IMR-90 (cell line): ENCODE measurements around the gene WNT16. TPM values are rescaled to one million over a fixed set of nuclear protein-coding genes. Genes with fewer than 3 reads are reported as not detected.

Experiments used
- ATAC-seq: fragments of 200-7000 bp; cut with Tn5 transposase; 2 replicates; pipeline ENCODE4 v1.9.1; 2020; ENCODE audit warnings: low read depth, mild to moderate bottlenecking, moderate library complexity
- Bru-seq: library from RNA; stranded (reverse); fragments of 400-500 nt; gene quantifications from one replicate; lab custom pipeline; 2021; lab: Mats Ljungman, UMichigan
- BruChase-seq, 2 experiments: library from RNA; stranded (reverse); fragments of 400-500 nt; gene quantifications; one replicate each; lab custom pipeline; 2021; lab: Mats Ljungman, UMichigan
- BruUV-seq: library from RNA; stranded (reverse); fragments of 400-500 nt; replicated peaks from 2 replicates; lab custom pipeline; 2021; lab: Mats Ljungman, UMichigan
- CTCF ChIA-PET: fragments of 300-600 bp; formaldehyde crosslinking; extraction: SDS; loops from one replicate; lab custom pipeline; 2021; ENCODE audit warnings: antibody characterized with exemption; lab: Yijun Ruan, JAX
- POLR2A ChIA-PET: fragments of 300-600 bp; sonication (Branson Sonifier 250); formaldehyde crosslinking; loops from one replicate; lab custom pipeline; 2022; ENCODE audit warnings: antibody characterized with exemption; ENCODE audit not compliant: unreplicated experiment; lab: Charles Lee
- DNase-seq: peaks from one replicate; pipeline ENCODE4 v3.0.0; 2013
- H2AFZ ChIP-seq: replicated peaks from 2 replicates; pipeline ENCODE3; 2013; ENCODE audit warnings: low read length, mild to moderate bottlenecking; ENCODE audit not compliant: poor library complexity
- H2AK5ac ChIP-seq: 2 replicates; pipeline ENCODE4 v1.6.1; 2013; ENCODE audit warnings: low read depth, low read length, inconsistent platforms
- H2AK9ac ChIP-seq: replicated peaks from 2 replicates; pipeline ENCODE3; 2013; ENCODE audit warnings: mild to moderate bottlenecking, low read depth, low read length, moderate library complexity; ENCODE audit not compliant: poor library complexity
- H2BK120ac ChIP-seq: 2 replicates; pipeline ENCODE4 v1.6.1; 2013; ENCODE audit warnings: low read depth, low read length, inconsistent platforms
- H2BK15ac ChIP-seq: 3 replicates; pipeline ENCODE4 v1.6.1; 2013; ENCODE audit warnings: low read depth, low read length, inconsistent platforms
- H2BK20ac ChIP-seq: 2 replicates; pipeline ENCODE4 v1.6.1; 2013; ENCODE audit warnings: low read depth, mild to moderate bottlenecking, inconsistent platforms, low read length, moderate library complexity
- H2BK5ac ChIP-seq: 2 replicates; pipeline ENCODE4 v1.6.1; 2013; ENCODE audit warnings: mild to moderate bottlenecking, low read depth, low read length, inconsistent platforms; ENCODE audit not compliant: poor library complexity, severe bottlenecking
- H3K14ac ChIP-seq: replicated peaks from 2 replicates; pipeline ENCODE4 v1.6.1; 2013; ENCODE audit warnings: low read depth, low read length, inconsistent platforms
- H3K18ac ChIP-seq: 2 replicates; pipeline ENCODE4 v1.6.1; 2013; ENCODE audit warnings: low read depth, low read length, control low read depth
- H3K23ac ChIP-seq: 2 replicates; pipeline ENCODE4 v1.6.1; 2013; ENCODE audit warnings: low read depth, low read length, inconsistent platforms
- H3K27ac ChIP-seq: 2 replicates; pipeline ENCODE4 v1.5.1; 2013; ENCODE audit warnings: mild to moderate bottlenecking, control low read depth, low read length; ENCODE audit not compliant: insufficient read depth
- H3K27me3 ChIP-seq: 2 replicates; pipeline ENCODE4 v1.6.1; 2013; ENCODE audit warnings: low read length; ENCODE audit not compliant: control insufficient read depth, insufficient read depth
- H3K36me3 ChIP-seq: 2 replicates; pipeline ENCODE4 v1.6.1; 2013; ENCODE audit warnings: low read length, mixed read lengths; ENCODE audit not compliant: control insufficient read depth, insufficient read depth
- H3K4ac ChIP-seq: 2 replicates; pipeline ENCODE4 v1.6.1; 2013; ENCODE audit warnings: low read depth, low read length, inconsistent platforms
- H3K4me1 ChIP-seq: 2 replicates; pipeline ENCODE4 v1.6.1; 2013; ENCODE audit warnings: low read length, mixed read lengths; ENCODE audit not compliant: control insufficient read depth, insufficient read depth
- H3K4me2 ChIP-seq: 2 replicates; pipeline ENCODE4 v1.6.1; 2013; ENCODE audit warnings: low read depth, mild to moderate bottlenecking, control low read depth, low read length, moderate library complexity
- H3K4me3 ChIP-seq: 2 replicates; pipeline ENCODE4 v1.5.1; 2013; ENCODE audit warnings: low read depth, mild to moderate bottlenecking, control low read depth, low read length, moderate library complexity; ENCODE audit not compliant: insufficient read depth
- H3K56ac ChIP-seq: 2 replicates; pipeline ENCODE4 v1.6.1; 2013; ENCODE audit warnings: low read length, inconsistent platforms; ENCODE audit not compliant: insufficient read depth; ENCODE audit errors: extremely low read depth
- H3K79me1 ChIP-seq, 2 experiments: 2 replicates each; pipeline ENCODE4 v1.6.1; 2013; ENCODE audit warnings: low read length in 2 of 2, inconsistent platforms in 1 of 2, low read depth in 1 of 2
- H3K9ac ChIP-seq: 2 replicates; pipeline ENCODE4 v1.6.1; 2013; ENCODE audit warnings: low read depth, low read length, control low read depth
- H3K9me1 ChIP-seq: 2 replicates; pipeline ENCODE4 v1.6.1; 2013; ENCODE audit warnings: low read length, inconsistent platforms; ENCODE audit not compliant: insufficient read depth
- H3K9me3 ChIP-seq: 2 replicates; pipeline ENCODE4 v1.6.1; 2013; ENCODE audit warnings: low read length; ENCODE audit not compliant: control insufficient read depth, insufficient read depth
- H4K20me1 ChIP-seq: 2 replicates; pipeline ENCODE4 v1.6.1; 2013; ENCODE audit warnings: low read length, inconsistent platforms; ENCODE audit not compliant: insufficient read depth
- H4K5ac ChIP-seq: 2 replicates; pipeline ENCODE4 v1.6.1; 2013; ENCODE audit warnings: mild to moderate bottlenecking, low read depth, low read length, control low read depth
- H4K8ac ChIP-seq, 2 experiments: 2 replicates each; pipeline ENCODE4 v1.6.1; 2013; ENCODE audit warnings: low read depth in 2 of 2, low read length in 2 of 2, control low read depth in 1 of 2, inconsistent platforms in 1 of 2
- H4K91ac ChIP-seq: 2 replicates; pipeline ENCODE4 v1.6.1; 2013; ENCODE audit warnings: low read depth, low read length, inconsistent platforms; ENCODE audit not compliant: insufficient read depth
- BHLHE40 ChIP-seq: fragments of 150-350 bp; IDR thresholded peaks from 2 replicates; pipeline ENCODE4 v1.6.1; 2016; ENCODE audit warnings: mild to moderate bottlenecking, low read depth, low read length
- CEBPB ChIP-seq: IDR thresholded peaks from 2 replicates; pipeline ENCODE4 v1.6.1; 2012; ENCODE audit warnings: low read depth, low read length, improper control_type of control experiment
- MAZ ChIP-seq: IDR thresholded peaks from 2 replicates; pipeline ENCODE4 v1.6.1; 2012; ENCODE audit warnings: low read depth, mild to moderate bottlenecking, low read length, improper control_type of control experiment, moderate library complexity, borderline replicate concordance
- MXI1 ChIP-seq: IDR thresholded peaks from 2 replicates; pipeline ENCODE4 v1.6.1; 2012; ENCODE audit warnings: low read depth, mild to moderate bottlenecking, low read length, moderate library complexity, borderline replicate concordance
- NFE2L2 ChIP-seq: fragments of 150-350 bp; IDR thresholded peaks from 2 replicates; pipeline ENCODE4 v1.6.1; 2016; ENCODE audit warnings: low read depth, mild to moderate bottlenecking, low read length
- RAD21 ChIP-seq: IDR thresholded peaks from 2 replicates; pipeline ENCODE4 v1.6.1; 2012; ENCODE audit warnings: low read length, improper control_type of control experiment
- RFX5 ChIP-seq: IDR thresholded peaks from 2 replicates; pipeline ENCODE4 v1.8.0; 2012; ENCODE audit warnings: low read depth, mild to moderate bottlenecking, low read length, moderate library complexity
- WGBS, 2 experiments: methylation state at CpG; one replicate each; pipeline versions ENCODE4 v1.1.5 to v1.1.7; 2013; ENCODE audit warnings: missing lambda C conversion rate in 2 of 2; ENCODE audit not compliant: insufficient read length in 1 of 2; ENCODE audit errors: extremely low coverage in 2 of 2; 5-methylcytosine and 5-hydroxymethylcytosine counted together
- dilution Hi-C: fragments of 300-500 bp; cut with HindIII; formaldehyde crosslinking; loops from one replicate; pipeline ENCODE4 v1.14.3; 2018; ENCODE audit warnings: low sequenced_read_pairs; ENCODE audit not compliant: unreplicated experiment
- in situ Hi-C: fragments of 300-500 bp; cut with MboI; formaldehyde crosslinking; loops from 3 replicates; pipeline ENCODE4 v1.14.3; 2019; ENCODE audit warnings: low sequenced_read_pairs, inconsistent platforms, mixed read lengths
- intact Hi-C: fragments of 100-400 bp; cut with micrococcal nuclease; formaldehyde crosslinking; loops from 2 replicates; pipeline ENCODE4 v1.10.0; 2022
- long read RNA-seq: library from polyadenylated mRNA; unstranded; transcript quantifications from one replicate; pipeline ENCODE4 v2.0.0, GENCODE V29; 2021; ENCODE audit not compliant: unreplicated experiment
- polyA plus RNA-seq, 3 experiments: library from polyadenylated mRNA; depleted of rRNA; stranded (reverse); fragments of >200 nt; gene quantifications; 2 replicates each; pipeline ENCODE4 v1.2.3, GENCODE V29; 2012; ENCODE audit warnings: low replicate concordance in 1 of 3
- total RNA-seq: library from RNA; depleted of rRNA; stranded (reverse); fragments of >200 nt; gene quantifications from 2 replicates; pipeline ENCODE4 v1.2.3, GENCODE V29; 2012; rRNA removed
- TF ChIP-seq, protein P1 (sequence below): conservative IDR thresholded peaks from 2 replicates; pipeline ENCODE4 v1.5.1; 2012; ENCODE audit warnings: mild to moderate bottlenecking, low read depth, low read length, improper control_type of control experiment
- TF ChIP-seq, protein P2 (sequence below): fragments of 150-350 bp; IDR thresholded peaks from 2 replicates; pipeline ENCODE4 v1.6.1; 2017; ENCODE audit warnings: mild to moderate bottlenecking, antibody characterized with exemption, low read length, low read depth

Gene WNT16, protein sequence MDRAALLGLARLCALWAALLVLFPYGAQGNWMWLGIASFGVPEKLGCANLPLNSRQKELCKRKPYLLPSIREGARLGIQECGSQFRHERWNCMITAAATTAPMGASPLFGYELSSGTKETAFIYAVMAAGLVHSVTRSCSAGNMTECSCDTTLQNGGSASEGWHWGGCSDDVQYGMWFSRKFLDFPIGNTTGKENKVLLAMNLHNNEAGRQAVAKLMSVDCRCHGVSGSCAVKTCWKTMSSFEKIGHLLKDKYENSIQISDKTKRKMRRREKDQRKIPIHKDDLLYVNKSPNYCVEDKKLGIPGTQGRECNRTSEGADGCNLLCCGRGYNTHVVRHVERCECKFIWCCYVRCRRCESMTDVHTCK
- total RNA-seq (1.1 and 1.7 TPM in 2 replicates), polyA plus RNA-seq (2012; rRNA removed) (0.68 and 0.95 TPM in 2 replicates), Bru-seq, nascent RNA (percentile 46 among the genes with signal in this experiment), BruChase-seq, experiment 1, labeled RNA remaining after a 6-hour chase (percentile 35 among the genes with signal in this experiment), BruChase-seq, experiment 2, labeled RNA remaining after a 2-hour chase (percentile 43 among the genes with signal in this experiment)
- polyA plus RNA-seq (2012; cell fraction: cytosol; rRNA removed), result 0.22 and 0.25 TPM in 2 replicates
- 0.18 and 0.41 TPM in 2 replicates for polyA plus RNA-seq (2012; cell fraction: nucleus; rRNA removed; ENCODE audit: low replicate concordance)
- long read RNA-seq, transcript WNT16-201 (4 exons, 3,147 nt), result major isoform, 8 of 11 reads
- long read RNA-seq, partial matches to known transcripts, result 2 of 11 reads
- long read RNA-seq, other reads (novel, unspliced or antisense), result 1 of 11 reads

DNA sequence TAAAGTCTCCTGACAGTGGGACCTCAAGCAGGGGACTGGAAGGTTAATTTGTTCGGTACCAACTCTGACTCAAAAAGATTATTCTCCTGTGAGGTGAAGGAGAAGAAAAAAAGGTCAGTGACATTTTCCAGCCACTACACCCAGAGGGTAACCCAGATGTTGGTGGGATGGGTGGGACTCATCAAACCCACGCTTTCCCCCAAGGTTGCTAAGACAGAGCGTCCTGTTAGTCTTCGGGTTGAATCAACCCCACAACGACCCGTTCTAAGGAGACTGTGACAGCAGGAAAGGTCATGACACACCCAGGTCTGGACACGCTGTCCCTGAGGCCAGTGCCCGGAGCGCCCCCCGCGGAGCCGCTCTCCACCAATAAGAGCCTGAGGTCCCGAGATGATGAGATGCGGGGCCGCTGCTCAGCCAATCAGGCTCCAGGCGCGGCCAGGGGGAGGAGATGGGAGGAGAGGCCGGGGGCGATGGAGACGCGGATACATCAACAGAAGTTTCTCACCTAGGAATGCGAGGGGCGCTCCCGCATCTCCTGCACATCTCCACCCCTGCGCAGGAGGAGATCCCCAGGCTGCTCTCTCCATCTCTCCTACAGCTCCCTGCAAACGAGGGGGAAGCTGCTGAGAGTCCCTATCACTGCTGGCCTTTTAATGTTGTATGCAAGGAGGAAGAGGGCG lies at the start of gene WNT16:
Gene WNT16, plus strand, starts transcription at position 493 of the 683 bp plus-strand sequence. CDS start 293 bp downstream, outside the sequence.
- CTCF ChIA-PET, result no interaction called here
- Histone ChIP-seq H4K5ac (no peak within 1 kb of the TSS), H3K4ac (no peak within 1 kb of the TSS; the same call in 1 of the 2 replicates), H3K4me3 (peak within 1 kb of the TSS; percentile 63), H3K4me1 (no peaks in the 10 kb centered on the region), H3K14ac (0 out of 2 replicates have a peak within 1 kb of the TSS, but pooled peaks have one; percentile 52), H3K9me1 (no peaks in the 10 kb centered on the region), H2AFZ (peak within 1 kb of the TSS; percentile 87), H2BK20ac (no peak within 1 kb of the TSS), H3K27me3 (peaks cover 21% of the 10 kb centered on the region), H4K91ac (peak within 1 kb of the TSS; percentile 26; the same call in 1 of the 2 replicates), H3K18ac (no peak within 1 kb of the TSS), H2AK9ac (peak within 1 kb of the TSS; percentile 57), H4K8ac (no peak within 1 kb of the TSS), H2BK15ac (no peak within 1 kb of the TSS), H2AK5ac (no peak within 1 kb of the TSS), H3K9ac (no peak within 1 kb of the TSS; the same call in 1 of the 2 replicates), H3K36me3 (no peaks in the 10 kb centered on the region), H2BK120ac (no peak within 1 kb of the TSS; the same call in 1 of the 2 replicates), H3K9me3 (no peaks in the 10 kb centered on the region), H3K27ac (no peak within 1 kb of the TSS), H3K79me1 (peaks cover 0 to 6% of the 10 kb centered on the region in 2 experiments; a peak in 1 of 4 replicates), H4K20me1 (no peaks in the 10 kb centered on the region), H3K23ac (peak within 1 kb of the TSS; percentile 65; the same call in 1 of the 2 replicates), H3K4me2 (peak within 1 kb of the TSS; percentile 92), H2BK5ac (no peak within 1 kb of the TSS), H3K56ac (no peak within 1 kb of the TSS)
- BruUV-seq, result no TSS peak
- in situ Hi-C loops (loop anchor here (25.0 kb wide), 2 partner anchors 191 to 341 kb away; partner anchors contain the start of gene CPED1), dilution Hi-C loops (no loop called here), intact Hi-C loops (no loop called here)
- WGBS, 2 experiments, result 0% methylated on average over 1 of the region's 27 CpGs; no CpG with 5 or more reads in 1 of the 2 experiments
- peak; percentile 89 for ATAC-seq
- TF ChIP-seq RAD21 (no peak), NFE2L2 (no peak), RFX5 (no peak), MAZ (no peak), BHLHE40 (no peak), CEBPB (no peak), MXI1 (no peak)
- TF ChIP-seq, protein P1, sequence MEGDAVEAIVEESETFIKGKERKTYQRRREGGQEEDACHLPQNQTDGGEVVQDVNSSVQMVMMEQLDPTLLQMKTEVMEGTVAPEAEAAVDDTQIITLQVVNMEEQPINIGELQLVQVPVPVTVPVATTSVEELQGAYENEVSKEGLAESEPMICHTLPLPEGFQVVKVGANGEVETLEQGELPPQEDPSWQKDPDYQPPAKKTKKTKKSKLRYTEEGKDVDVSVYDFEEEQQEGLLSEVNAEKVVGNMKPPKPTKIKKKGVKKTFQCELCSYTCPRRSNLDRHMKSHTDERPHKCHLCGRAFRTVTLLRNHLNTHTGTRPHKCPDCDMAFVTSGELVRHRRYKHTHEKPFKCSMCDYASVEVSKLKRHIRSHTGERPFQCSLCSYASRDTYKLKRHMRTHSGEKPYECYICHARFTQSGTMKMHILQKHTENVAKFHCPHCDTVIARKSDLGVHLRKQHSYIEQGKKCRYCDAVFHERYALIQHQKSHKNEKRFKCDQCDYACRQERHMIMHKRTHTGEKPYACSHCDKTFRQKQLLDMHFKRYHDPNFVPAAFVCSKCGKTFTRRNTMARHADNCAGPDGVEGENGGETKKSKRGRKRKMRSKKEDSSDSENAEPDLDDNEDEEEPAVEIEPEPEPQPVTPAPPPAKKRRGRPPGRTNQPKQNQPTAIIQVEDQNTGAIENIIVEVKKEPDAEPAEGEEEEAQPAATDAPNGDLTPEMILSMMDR, result no peak
- TF ChIP-seq, protein P2, sequence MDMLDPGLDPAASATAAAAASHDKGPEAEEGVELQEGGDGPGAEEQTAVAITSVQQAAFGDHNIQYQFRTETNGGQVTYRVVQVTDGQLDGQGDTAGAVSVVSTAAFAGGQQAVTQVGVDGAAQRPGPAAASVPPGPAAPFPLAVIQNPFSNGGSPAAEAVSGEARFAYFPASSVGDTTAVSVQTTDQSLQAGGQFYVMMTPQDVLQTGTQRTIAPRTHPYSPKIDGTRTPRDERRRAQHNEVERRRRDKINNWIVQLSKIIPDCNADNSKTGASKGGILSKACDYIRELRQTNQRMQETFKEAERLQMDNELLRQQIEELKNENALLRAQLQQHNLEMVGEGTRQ, result no peak
- no peak for DNase-seq
- POLR2A ChIA-PET, result interaction anchor here (1.0 kb wide), 1 partner anchor 115 kb away, joined by 4 read pairs; no protein-coding TSS in a partner anchor
